ENCODE data around the gene ATF7.
"Not testable (repeated sequence)": the region's sequence is repeated elsewhere in the genome, so short reads cannot be mapped to it uniquely, and the experiment has no call there.

Gene ATF7

GRCh38 chr12:53567961-53568808 is 58.0 kb downstream of the ATF7 start:
- no peak for DNase-seq (ENCODE audit: low read depth in 2 of 3, low spot score in 2 of 3)

DNA sequence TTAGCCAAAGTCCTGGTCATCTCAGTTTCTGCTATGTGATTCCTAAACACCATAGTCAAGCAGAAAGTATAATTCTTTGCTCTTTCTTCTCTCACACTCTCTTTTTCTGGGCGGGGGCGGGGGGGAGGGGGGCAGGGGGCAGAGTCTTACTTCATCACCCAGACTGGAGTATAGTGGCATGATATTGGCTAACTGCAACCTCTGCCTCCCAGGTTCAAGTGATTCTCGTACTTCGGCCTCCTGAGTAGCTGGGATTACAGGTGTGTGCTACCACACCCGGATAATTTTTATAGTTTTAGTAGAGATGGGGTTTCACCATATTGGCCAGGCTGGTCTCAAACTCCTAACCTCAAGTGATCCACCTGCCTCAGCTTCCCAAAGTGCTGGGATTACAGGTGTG is 60.8 kb downstream of the ATF7 start:
- not testable (repeated sequence) for DNase-seq (ENCODE audit: low read depth in 2 of 3, low spot score in 2 of 3)

DNA sequence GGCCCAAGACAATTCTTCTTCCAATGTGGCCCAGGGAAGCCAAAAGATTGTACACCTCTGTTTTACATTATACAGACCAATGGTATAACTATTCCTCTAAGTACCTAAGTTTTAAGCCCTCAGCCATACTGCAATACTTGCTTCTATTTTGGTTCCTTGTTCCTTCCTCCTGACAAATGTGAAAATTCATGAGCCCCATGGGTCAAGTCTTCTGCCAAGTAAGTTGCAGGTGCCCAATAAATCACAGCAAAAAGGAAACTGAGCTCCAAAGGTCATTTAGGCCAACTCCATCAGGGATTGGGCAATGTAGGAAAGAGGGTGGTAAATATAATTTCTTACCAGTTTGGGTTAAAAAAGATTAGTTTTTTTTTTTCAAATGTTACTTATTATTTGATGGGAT is 61.2 kb downstream of the ATF7 start:
- no peak for DNase-seq (ENCODE audit: low read depth in 2 of 3, low spot score in 2 of 3)

- DNase-seq (ENCODE audit: low read depth in 2 of 3, low spot score in 2 of 3): no peak
Observed at GRCh38 chr12:53564278-53564677, 61.9 kb downstream of the ATF7 start.

GRCh38 chr12:53563452-53564028 is 62.6 kb downstream of the ATF7 start:
- DNase-seq (ENCODE audit: low read depth in 2 of 3, low spot score in 2 of 3): no peak

DNA sequence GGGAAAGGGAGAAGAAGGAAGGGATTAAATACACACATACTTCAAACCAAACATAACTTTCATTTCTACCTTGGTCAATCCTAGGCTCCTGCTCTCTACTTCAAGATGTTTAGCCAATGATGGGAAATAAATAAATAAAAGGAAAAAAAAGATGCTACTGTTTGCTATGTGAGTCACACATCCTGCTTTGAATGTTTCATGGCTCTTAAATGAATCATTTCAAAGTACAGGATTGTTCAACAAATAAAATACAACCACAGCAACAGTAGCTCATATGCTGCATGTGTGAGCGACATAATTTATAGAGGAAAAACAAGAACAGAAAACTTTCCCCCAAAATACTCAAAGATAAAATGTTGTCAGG is 64.6 kb downstream of the ATF7 start:
- DNase-seq (ENCODE audit: low read depth in 2 of 3, low spot score in 2 of 3): no peak

GRCh38 chr12:53560912-53561589 is 65.1 kb downstream of the ATF7 start:
- DNase-seq (ENCODE audit: low read depth in 2 of 3, low spot score in 2 of 3): no peak

DNA sequence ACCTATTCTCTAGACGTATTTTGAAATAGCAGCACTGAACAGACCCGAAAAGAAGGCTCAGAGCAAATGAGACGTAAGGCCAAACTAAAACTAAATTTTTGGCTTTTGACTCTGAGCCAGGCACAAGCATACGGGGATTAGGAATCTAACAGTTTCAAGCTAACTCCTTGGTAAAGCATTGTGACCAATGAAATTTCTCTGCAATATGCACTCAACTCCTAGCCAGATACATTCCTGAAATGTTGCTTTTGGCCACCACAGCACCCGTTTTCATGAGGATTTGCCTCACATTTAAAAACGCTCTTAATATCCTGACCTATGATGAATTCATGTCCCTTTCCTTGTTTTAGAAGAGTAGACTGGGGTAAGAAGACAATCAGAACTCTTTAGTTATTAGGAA is 65.8 kb downstream of the ATF7 start:
- no peak for DNase-seq (ENCODE audit: low read depth in 2 of 3, low spot score in 2 of 3)

- no peak for DNase-seq (ENCODE audit: low read depth in 2 of 3, low spot score in 2 of 3)
Observed at GRCh38 chr12:53558631-53559030, 67.6 kb downstream of the ATF7 start.

DNA sequence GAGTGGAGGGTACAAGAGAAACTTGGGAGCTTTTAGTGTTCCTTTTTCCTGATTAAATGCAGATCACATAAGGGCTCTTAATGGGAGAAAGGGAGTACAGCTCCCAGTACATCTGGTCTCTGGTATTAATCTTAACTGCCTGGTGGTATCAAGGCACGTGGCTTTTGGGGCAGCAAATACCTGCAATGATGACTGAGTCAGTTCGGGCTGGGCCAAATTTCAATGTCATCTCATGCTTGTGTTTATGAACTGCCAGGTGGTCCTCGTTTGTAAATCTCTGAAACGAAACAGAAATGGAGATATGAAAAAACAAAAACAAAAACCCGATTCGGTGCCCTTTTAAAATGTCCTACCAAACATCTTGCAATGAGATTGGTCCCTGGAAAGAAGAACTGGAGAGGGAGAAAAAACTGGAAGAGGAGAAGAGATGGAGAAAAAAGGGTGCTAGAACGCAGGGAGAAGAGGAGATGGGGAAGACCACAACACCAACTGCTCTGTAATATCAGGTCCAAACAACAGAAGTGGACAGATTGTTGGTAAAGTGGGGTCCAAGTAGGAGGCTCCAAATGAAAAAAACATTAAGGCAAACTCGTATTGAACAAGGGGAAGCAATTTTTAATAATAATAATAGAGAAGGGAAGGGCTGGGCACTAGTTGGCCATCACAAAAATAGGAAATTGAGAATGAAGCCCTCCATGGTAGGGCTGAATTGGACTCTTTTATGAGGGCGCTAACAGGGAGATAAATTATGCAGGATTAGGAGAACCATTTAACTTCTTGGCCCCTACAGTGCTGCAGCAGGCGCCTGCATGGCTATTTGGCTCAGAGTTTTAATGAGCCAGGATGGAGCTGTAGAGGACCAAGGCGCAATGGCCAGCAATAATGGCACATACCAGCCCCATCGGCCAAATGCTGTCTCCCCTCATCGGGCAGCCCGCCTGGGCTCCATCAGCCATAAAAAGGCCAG is 73.5 kb downstream of the ATF7 start:
- DNase-seq (ENCODE audit: low read depth in 2 of 3, low spot score in 2 of 3): no peak

DNA sequence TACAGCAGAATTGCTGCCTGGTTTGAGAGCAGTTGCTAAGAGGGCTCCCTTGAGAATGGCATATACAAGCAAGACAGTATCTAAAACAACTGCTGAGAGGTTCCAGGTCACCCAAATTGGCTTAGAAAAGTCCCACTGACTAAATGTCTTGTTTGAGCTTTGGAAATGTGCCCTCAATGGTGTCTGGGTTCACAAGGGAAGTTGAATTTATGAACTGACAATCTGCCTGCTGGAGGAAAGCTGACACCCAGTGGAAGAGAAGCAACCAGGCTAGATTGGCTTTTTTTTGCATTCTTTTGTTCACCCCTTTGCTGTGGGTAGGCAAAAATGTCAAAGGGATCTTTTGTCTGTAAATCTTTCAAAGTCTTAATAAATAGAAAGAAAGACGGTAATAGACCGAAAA is 74.3 kb downstream of the ATF7 start:
- no peak for DNase-seq (ENCODE audit: low read depth in 2 of 3, low spot score in 2 of 3)

DNA sequence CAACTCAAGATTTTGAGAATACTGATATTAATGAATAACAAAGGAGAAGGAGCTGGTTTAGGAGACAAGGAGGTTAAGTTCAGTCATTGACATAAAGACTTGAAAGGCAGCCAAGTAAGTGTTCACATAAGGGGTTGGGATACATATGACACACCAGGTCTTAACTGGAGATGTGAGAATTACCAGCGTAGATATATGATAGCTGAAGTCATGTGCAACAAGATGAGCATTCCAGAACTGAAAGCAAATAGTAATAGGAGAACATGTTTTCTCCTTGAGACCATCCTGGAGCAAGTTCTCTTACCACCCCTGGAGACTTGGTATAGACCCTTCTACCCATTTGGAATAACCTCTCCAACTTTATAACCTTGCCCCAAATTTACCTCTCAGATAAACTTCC is 75.6 kb downstream of the ATF7 start:
- DNase-seq (ENCODE audit: low read depth in 2 of 3, low spot score in 2 of 3): no peak

GRCh38 chr12:53550131-53550530 is 76.1 kb downstream of the ATF7 start:
- DNase-seq (ENCODE audit: low read depth in 2 of 3, low spot score in 2 of 3): not testable (repeated sequence)

DNA sequence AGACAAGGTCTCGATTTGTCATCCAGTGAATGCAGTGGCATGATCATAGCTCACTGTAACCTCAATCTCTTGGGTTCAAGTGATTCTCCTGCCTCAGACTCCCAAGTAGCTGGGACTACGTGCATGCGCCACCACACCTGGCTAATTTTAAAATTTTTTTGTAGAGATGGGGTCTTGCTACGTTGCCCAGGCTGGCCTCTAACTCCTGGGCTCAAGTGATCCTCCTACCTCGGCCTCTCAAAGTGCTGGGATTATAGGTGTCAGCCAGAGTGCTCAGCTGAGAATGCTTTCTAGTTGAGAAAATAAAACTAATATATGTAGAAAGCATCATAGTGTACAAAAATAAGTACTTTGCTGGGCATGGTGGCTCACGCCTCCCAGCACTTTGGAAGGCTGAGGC is 77.8 kb downstream of the ATF7 start:
- DNase-seq (ENCODE audit: low read depth in 2 of 3, low spot score in 2 of 3): not testable (repeated sequence)

GRCh38 chr12:53543539-53543938 is 82.6 kb downstream of the ATF7 start:
- peak in 1 of 3 experiments; percentile 4 for DNase-seq (ENCODE audit: low read depth in 2 of 3, low spot score in 2 of 3)

DNA sequence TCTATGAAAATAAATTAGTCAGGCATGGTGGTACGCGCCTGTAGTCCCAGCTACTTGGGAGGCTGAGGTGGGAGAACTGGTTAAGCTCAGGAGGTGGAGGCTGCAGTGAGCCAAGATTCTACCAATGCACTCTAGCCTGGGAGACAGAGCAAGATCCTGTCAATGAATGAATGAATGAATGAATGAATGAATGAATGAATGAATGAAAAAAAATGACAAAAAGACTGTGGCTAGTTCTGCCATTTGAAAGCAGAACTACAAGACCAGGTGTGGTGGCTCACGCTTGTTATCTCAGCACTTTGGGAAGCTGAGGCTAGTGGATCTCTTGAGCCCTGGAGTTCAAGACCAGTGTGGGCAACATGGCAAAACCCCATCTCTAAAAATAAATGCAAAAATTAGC is 86.7 kb downstream of the ATF7 start:
- DNase-seq (ENCODE audit: low read depth in 2 of 3, low spot score in 2 of 3): no peak

DNA sequence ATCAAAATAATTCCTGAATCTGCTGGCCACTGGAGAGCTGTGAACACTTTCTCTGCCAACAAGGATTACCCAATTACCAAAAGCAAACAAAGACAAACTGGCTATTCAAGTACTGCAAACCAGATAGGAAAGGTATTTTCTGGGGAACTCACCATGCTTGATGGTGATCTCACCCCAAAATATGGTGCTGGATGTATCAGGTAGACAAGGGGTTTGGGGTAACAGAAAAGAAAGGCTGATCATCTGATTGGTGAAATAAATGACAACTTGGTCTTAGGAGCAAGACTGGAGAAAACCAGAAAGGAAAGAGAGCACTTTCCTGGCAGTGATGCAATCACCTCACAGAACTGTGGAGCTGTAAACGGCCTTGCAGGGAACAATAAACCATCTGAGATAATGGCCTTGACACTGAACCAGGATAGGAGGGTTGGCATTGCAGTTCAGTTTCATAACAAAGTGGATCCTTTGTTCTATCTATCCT is 87.9 kb downstream of the ATF7 start:
- DNase-seq (ENCODE audit: low read depth in 2 of 3, low spot score in 2 of 3): no peak

DNA sequence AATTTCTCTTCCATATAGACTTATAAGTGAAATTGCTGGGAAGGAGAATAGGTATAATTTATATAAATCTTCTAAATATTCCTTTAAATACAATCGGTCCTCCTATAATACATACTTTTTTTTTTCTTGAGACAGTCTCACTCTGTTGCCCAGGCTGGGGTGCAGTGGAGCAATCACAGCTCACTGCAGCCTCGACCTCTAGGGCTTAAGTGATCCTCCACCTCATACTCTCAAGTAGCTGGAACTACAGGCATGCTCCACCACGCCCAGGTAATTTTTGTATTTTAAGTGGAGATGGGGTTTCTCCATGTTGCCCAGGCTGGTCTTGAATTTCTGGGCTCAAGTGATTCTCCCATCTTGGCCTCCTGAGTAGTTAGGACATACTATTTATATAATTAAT is 89.2 kb downstream of the ATF7 start:
- DNase-seq (ENCODE audit: low read depth in 2 of 3, low spot score in 2 of 3): no peak

- no peak for DNase-seq (ENCODE audit: low read depth in 2 of 3, low spot score in 2 of 3)
Observed at GRCh38 chr12:53533471-53533870, 92.7 kb downstream of the ATF7 start.

- no peak for DNase-seq (ENCODE audit: low read depth in 2 of 3, low spot score in 2 of 3)
Observed at GRCh38 chr12:53532524-53533445, 93.4 kb downstream of the ATF7 start.

All from activated CD8-positive, alpha-beta memory T cell treated with anti-CD3 and anti-CD28 coated beads for 48 hours (primary cell).